DMS114 treated with DMSO at 0.1 percent for 48 hours (cell line): ENCODE results near the gene HLA-DQB1.
"Not testable (repeated sequence)": the region's sequence is repeated elsewhere in the genome, so short reads cannot be mapped to it uniquely, and the experiment has no call there.

Source experiments
- DNase-seq: peaks from one replicate; lab custom pipeline; 2025; ENCODE audit not compliant: unreplicated experiment; lab: John Stamatoyannopoulos, UW

HLA-DQB1 gene

GRCh38 chr6:32662836-32663235 is 3.6 kb downstream of the HLA-DQB1 start:
- DNase-seq: no peak

- no peak for DNase-seq
These were observed 4.4 kb downstream of the HLA-DQB1 start for GRCh38 chr6:32662099-32662498.

GRCh38 chr6:32659856-32660595 is 6.4 kb downstream of the HLA-DQB1 start:
- DNase-seq: no peak

- no peak for DNase-seq
These were observed 8.1 kb downstream of the HLA-DQB1 start for GRCh38 chr6:32658268-32658897.

- DNase-seq: not testable (repeated sequence)
These were observed 8.6 kb downstream of the HLA-DQB1 start for GRCh38 chr6:32657819-32658218.

GRCh38 chr6:32657329-32657728 is 9.1 kb downstream of the HLA-DQB1 start:
- not testable (repeated sequence) for DNase-seq

GRCh38 chr6:32655203-32655710 is 11.2 kb downstream of the HLA-DQB1 start:
- DNase-seq: no peak

- DNase-seq: no peak
These were observed 21.3 kb downstream of the HLA-DQB1 start for GRCh38 chr6:32645047-32645703.

- DNase-seq: no peak
These were observed 22.6 kb downstream of the HLA-DQB1 start for GRCh38 chr6:32643904-32644303.

- no peak for DNase-seq
These were observed 23.7 kb downstream of the HLA-DQB1 start for GRCh38 chr6:32642720-32643106.

GRCh38 chr6:32641785-32642719 is 24.4 kb downstream of the HLA-DQB1 start:
- not testable (repeated sequence) for DNase-seq

- DNase-seq: no peak
These were observed 25.3 kb downstream of the HLA-DQB1 start for GRCh38 chr6:32641122-32641521.

- no peak for DNase-seq
These were observed 26.7 kb downstream of the HLA-DQB1 start for GRCh38 chr6:32639440-32640394.

- DNase-seq: no peak
These were observed 27.8 kb downstream of the HLA-DQB1 start for GRCh38 chr6:32638532-32639219.

GRCh38 chr6:32637883-32638282 is 28.6 kb downstream of the HLA-DQB1 start:
- DNase-seq: no peak

GRCh38 chr6:32637219-32637880 is 29.1 kb downstream of the HLA-DQB1 start, which contains the start of gene HLA-DQA1:
Gene HLA-DQA1 (plus strand): TSS chr6:32637406. CDS start chr6:32637459, 53 bp downstream.
- peak; percentile 31 for DNase-seq

- no peak for DNase-seq
These were observed 30.8 kb downstream of the HLA-DQB1 start for GRCh38 chr6:32635526-32636123.

GRCh38 chr6:32629793-32630192 is 36.7 kb downstream of the HLA-DQB1 start:
- not testable (repeated sequence) for DNase-seq
